ENCODE results near the gene SPIN1.

The SPIN1 gene

GRCh38 chr9:88433583-88434255 is 45.5 kb downstream of the SPIN1 start:
- in situ Hi-C loops (cut with HindIII; ENCODE audit: low sequenced_read_pairs), result no loop called here

- in situ Hi-C loops (cut with HindIII; ENCODE audit: low sequenced_read_pairs), result no loop called here
Observed at GRCh38 chr9:88435336-88435735, 47.1 kb downstream of the SPIN1 start.

- in situ Hi-C loops (cut with HindIII; ENCODE audit: low sequenced_read_pairs), result no loop called here
Observed at GRCh38 chr9:88436379-88436778, 48.1 kb downstream of the SPIN1 start.

GRCh38 chr9:88437210-88438146 is 49.2 kb downstream of the SPIN1 start:
- in situ Hi-C loops (cut with HindIII; ENCODE audit: low sequenced_read_pairs), result no loop called here

- in situ Hi-C loops (cut with HindIII; ENCODE audit: low sequenced_read_pairs), result no loop called here
Observed at GRCh38 chr9:88438811-88439210, 50.6 kb downstream of the SPIN1 start.

GRCh38 chr9:88441301-88442007 is 53.2 kb downstream of the SPIN1 start:
- in situ Hi-C loops (cut with HindIII; ENCODE audit: low sequenced_read_pairs), result no loop called here

- in situ Hi-C loops (cut with HindIII; ENCODE audit: low sequenced_read_pairs), result no loop called here
Observed at GRCh38 chr9:88443480-88444113, 55.4 kb downstream of the SPIN1 start.

GRCh38 chr9:88446728-88447127 is 58.5 kb downstream of the SPIN1 start:
- in situ Hi-C loops (cut with HindIII; ENCODE audit: low sequenced_read_pairs), result no loop called here

GRCh38 chr9:88447431-88447830 is 59.2 kb downstream of the SPIN1 start:
- in situ Hi-C loops (cut with HindIII; ENCODE audit: low sequenced_read_pairs), result no loop called here

GRCh38 chr9:88451160-88451559 is 62.9 kb downstream of the SPIN1 start:
- in situ Hi-C loops (cut with HindIII; ENCODE audit: low sequenced_read_pairs), result no loop called here

- in situ Hi-C loops (cut with HindIII; ENCODE audit: low sequenced_read_pairs), result no loop called here
Observed at GRCh38 chr9:88458716-88459465, 70.6 kb downstream of the SPIN1 start.

GRCh38 chr9:88460587-88461332 is 72.5 kb downstream of the SPIN1 start:
- in situ Hi-C loops (cut with HindIII; ENCODE audit: low sequenced_read_pairs), result no loop called here

- in situ Hi-C loops (cut with HindIII; ENCODE audit: low sequenced_read_pairs), result no loop called here
Observed at GRCh38 chr9:88462191-88462590, 73.9 kb downstream of the SPIN1 start.

- in situ Hi-C loops (cut with HindIII; ENCODE audit: low sequenced_read_pairs), result no loop called here
Observed at GRCh38 chr9:88464851-88465250, 76.6 kb downstream of the SPIN1 start.

GRCh38 chr9:88468226-88468625 is 80.0 kb downstream of the SPIN1 start:
- in situ Hi-C loops (cut with HindIII; ENCODE audit: low sequenced_read_pairs), result no loop called here

- in situ Hi-C loops (cut with HindIII; ENCODE audit: low sequenced_read_pairs), result loop anchor here (5.0 kb wide), 2 partner anchors 51 to 81 kb away; no protein-coding TSS in a partner anchor
Observed at GRCh38 chr9:88476491-88477271, 88.4 kb downstream of the SPIN1 start.

GRCh38 chr9:88477300-88477751 is 89.1 kb downstream of the SPIN1 start:
- in situ Hi-C loops (cut with HindIII; ENCODE audit: low sequenced_read_pairs), result loop anchor here (5.0 kb wide), 2 partner anchors 50 to 80 kb away; no protein-coding TSS in a partner anchor

GRCh38 chr9:88478246-88478645 is 90.0 kb downstream of the SPIN1 start:
- in situ Hi-C loops (cut with HindIII; ENCODE audit: low sequenced_read_pairs), result loop anchor here (5.0 kb wide), 2 partner anchors 49 to 79 kb away; no protein-coding TSS in a partner anchor
